Iris pigment epithelial cell (primary cell): ENCODE results near the gene RPF1.
"Not testable (repeated sequence)": the region's sequence is repeated elsewhere in the genome, so short reads cannot be mapped to it uniquely, and the experiment has no call there.

Experiments
- DNase-seq: peaks from one replicate; pipeline ENCODE4 v3.0.0-alpha.2; 2011; ENCODE audit warnings: low read depth

The RPF1 gene

GRCh38 chr1:84492726-84493125, 13.7 kb downstream of the RPF1 start:
- DNase-seq: peak; percentile 25

- no peak for DNase-seq
These were observed 14.7 kb downstream of the RPF1 start for GRCh38 chr1:84493747-84494146.

GRCh38 chr1:84496498-84496897, 17.4 kb downstream of the RPF1 start:
- no peak for DNase-seq

GRCh38 chr1:84497631-84498275, 18.7 kb downstream of the RPF1 start:
- DNase-seq: no peak

- DNase-seq: no peak
These were observed 23.9 kb downstream of the RPF1 start for GRCh38 chr1:84502927-84503326.

GRCh38 chr1:84504580-84505492, 25.8 kb downstream of the RPF1 start:
- DNase-seq: peak; percentile 86

GRCh38 chr1:84505493-84506001, 26.5 kb downstream of the RPF1 start:
- peak; percentile 63 for DNase-seq

GRCh38 chr1:84506002-84506728, 27.1 kb downstream of the RPF1 start, which contains the start of the genes GNG5 and SPATA1:
TSS of gene GNG5 (minus strand) at chr1:84506581. CDS start at chr1:84506091, 490 bp downstream.
TSS of gene SPATA1 (plus strand) at chr1:84506386. CDS start at chr1:84516360, 9,974 bp downstream.
- peak; percentile 95 for DNase-seq

- no peak for DNase-seq
These were observed 27.8 kb downstream of the RPF1 start for GRCh38 chr1:84506729-84507453.

- not testable (repeated sequence) for DNase-seq
These were observed 28.8 kb downstream of the RPF1 start for GRCh38 chr1:84507887-84508286.

- no peak for DNase-seq
These were observed 29.4 kb downstream of the RPF1 start for GRCh38 chr1:84508510-84508909.

- DNase-seq: no peak
These were observed 30.0 kb downstream of the RPF1 start for GRCh38 chr1:84509029-84509428.

- no peak for DNase-seq
These were observed 31.1 kb downstream of the RPF1 start for GRCh38 chr1:84510165-84510564.

GRCh38 chr1:84510668-84511067, 31.6 kb downstream of the RPF1 start:
- DNase-seq: no peak

- no peak for DNase-seq
These were observed 45.5 kb downstream of the RPF1 start for GRCh38 chr1:84524590-84524989.

GRCh38 chr1:84525779-84526178, 46.7 kb downstream of the RPF1 start:
- no peak for DNase-seq

- peak; percentile 10 for DNase-seq
These were observed 59.5 kb downstream of the RPF1 start for GRCh38 chr1:84538599-84538998.

GRCh38 chr1:84539972-84540371, 60.9 kb downstream of the RPF1 start:
- DNase-seq: peak; percentile 20

GRCh38 chr1:84540759-84541158, 61.7 kb downstream of the RPF1 start:
- DNase-seq: no peak

GRCh38 chr1:84541679-84542078, 62.6 kb downstream of the RPF1 start:
- no peak for DNase-seq
